G401.6 (cell line): ENCODE data around the gene RPGR.

Experiments used
- FAIRE-seq: peaks from 2 replicates; lab custom pipeline; 2012; peaks lifted over from hg19 to GRCh38; lab: Jason Lieb, UNC

Gene RPGR

GRCh38 chrX:38318606-38319005, 8.7 kb downstream of the RPGR start:
- no peak for FAIRE-seq

- no peak for FAIRE-seq
Measured at GRCh38 chrX:38318196-38318595, 9.1 kb downstream of the RPGR start.

GRCh38 chrX:38315186-38315585, 12.1 kb downstream of the RPGR start:
- no peak for FAIRE-seq

- no peak for FAIRE-seq
Measured at GRCh38 chrX:38313190-38313589, 14.1 kb downstream of the RPGR start.

- FAIRE-seq: no peak
Measured at GRCh38 chrX:38312436-38312835, 14.9 kb downstream of the RPGR start.

GRCh38 chrX:38311743-38312142, 15.6 kb downstream of the RPGR start:
- no peak for FAIRE-seq

DNA sequence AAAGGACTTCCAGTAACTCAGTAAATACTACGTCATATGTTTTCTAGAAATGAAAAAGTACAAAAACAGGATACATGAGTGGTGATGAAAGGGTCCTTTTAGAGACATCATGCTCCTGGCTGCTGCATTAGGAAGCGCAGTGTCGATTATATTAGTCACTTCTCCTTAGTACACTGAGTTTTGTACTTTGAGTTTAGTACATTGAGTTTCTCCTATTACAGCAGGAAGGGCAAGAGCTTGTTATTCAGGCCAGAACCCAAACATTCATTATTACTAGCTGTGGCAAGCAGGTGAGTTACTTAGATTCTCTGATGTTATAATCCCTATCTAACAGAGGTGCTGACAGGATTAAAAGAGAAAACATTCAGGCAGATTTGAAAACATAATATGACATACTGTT, 21.3 kb downstream of the RPGR start:
- FAIRE-seq: no peak

DNA sequence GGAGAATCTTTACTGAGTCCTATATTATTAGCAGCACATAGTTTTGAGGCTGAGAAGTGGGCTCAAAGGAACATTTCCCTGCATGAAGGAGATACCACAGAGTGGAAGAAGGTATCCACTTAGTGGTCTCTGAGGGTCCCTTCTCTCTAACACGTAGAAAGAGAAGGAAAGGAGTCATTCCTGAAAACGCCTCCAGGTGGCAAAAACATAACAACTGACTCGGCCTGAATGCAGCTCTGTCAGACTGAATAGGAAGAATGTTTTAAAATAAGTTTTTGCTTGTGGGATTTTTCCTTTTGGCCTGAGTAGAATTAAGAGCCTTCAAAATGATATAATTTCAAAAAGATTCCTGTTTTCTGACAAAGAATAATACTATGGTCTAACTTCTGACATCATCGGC, 23.3 kb downstream of the RPGR start:
- FAIRE-seq: no peak

GRCh38 chrX:38293741-38294140, 33.6 kb downstream of the RPGR start:
- FAIRE-seq: no peak

DNA sequence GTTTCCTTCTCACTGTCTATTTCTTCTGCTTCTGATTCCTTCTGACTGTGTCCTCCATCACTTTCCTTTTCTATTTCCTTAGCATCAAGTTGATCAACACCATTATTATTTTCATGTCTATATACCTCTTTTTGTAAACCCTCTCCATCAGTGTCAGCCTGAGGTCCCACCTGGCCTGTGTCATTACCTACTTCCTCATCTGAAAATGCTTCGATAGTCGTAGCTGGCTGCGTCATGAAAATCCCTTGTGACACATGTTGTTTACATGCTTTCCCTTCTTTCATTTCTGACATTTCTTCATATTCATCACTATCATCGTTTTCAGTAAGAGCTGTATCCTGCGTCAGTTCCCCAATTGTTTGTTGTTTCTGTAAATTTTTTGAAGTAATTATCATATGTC, 39.6 kb downstream of the RPGR start:
- no peak for FAIRE-seq

DNA sequence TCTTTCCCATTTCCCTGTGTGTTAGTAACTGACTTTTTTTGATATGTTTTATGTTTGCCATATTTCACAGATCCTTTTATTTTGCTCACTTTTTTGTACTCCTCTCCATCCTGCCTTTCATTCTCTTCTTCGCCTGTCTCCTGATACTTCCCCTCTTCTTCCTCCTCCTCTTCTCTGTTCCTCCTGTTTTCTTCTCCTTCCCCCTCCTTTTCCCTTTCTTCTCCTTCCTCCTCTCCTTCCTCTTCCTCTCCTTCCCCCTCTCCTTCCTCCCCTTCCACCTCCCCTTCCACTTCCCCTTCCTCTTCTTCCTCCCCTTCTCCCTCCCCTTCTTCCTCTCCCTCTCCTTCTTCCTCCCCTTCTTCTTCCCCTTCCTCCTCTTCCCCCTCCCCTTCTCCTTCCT, 41.7 kb downstream of the RPGR start:
- no peak for FAIRE-seq

- no peak for FAIRE-seq
Measured at GRCh38 chrX:38282049-38282448, 45.3 kb downstream of the RPGR start.

DNA sequence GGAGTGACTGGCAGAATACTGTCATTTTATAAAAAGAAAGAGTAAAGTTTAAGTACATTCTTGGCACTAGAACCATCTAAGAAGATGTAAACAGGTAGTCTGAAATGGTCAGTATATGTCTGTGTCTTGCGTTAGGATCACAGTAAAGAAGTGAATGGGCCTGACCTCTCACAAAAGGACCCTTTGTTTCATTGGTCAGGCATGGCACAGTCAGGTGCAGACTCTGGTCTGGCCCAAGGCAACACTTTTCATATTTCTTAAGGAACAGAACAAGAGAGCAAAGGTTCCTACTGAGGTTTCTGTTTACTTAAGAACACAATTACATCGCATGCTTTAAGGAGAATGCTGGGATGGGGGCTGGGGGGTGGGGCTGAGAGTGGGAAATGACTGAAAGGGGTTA, 48.1 kb downstream of the RPGR start:
- FAIRE-seq: no peak

GRCh38 chrX:38278682-38279081, 48.6 kb downstream of the RPGR start:
- no peak for FAIRE-seq

GRCh38 chrX:38277802-38278201, 49.5 kb downstream of the RPGR start:
- no peak for FAIRE-seq

DNA sequence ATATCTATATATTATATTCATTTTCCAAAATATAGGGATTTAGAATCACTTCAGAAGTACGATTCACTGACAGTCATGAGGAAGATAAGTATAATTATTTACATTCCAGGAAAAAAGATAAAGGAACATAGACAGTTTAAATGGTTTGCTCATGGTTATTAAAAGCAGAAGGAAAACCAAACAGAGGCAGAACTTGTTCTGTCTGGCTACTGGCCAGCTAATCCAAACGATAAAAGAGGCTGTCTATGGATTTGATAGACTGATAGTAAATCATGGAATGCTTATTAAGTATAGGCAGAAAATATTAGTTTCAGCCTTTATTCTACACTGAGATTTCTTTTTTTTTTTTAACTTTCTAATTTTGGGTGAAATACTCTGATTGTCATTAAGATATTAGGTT, 50.2 kb downstream of the RPGR start:
- no peak for FAIRE-seq

- FAIRE-seq: no peak
Measured at GRCh38 chrX:38276089-38276488, 51.2 kb downstream of the RPGR start.

DNA sequence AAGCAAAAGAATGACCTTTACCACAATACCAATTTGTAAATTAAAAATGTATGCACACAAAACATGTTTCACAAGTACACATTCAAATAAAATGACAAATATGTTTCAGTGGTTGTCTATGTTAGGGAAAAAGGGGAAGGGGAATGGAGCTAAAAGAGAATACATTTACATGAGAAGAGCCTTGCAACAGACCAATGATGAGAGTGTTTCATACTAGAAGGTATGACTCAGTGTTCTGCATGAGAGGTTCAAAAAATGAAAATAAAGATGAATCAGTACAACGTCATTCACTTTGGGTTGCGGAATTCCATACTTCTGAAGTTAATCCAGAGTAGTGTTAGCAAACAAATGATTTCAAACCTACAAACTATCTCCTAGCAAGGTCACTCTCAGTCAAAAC, 51.7 kb downstream of the RPGR start:
- no peak for FAIRE-seq

DNA sequence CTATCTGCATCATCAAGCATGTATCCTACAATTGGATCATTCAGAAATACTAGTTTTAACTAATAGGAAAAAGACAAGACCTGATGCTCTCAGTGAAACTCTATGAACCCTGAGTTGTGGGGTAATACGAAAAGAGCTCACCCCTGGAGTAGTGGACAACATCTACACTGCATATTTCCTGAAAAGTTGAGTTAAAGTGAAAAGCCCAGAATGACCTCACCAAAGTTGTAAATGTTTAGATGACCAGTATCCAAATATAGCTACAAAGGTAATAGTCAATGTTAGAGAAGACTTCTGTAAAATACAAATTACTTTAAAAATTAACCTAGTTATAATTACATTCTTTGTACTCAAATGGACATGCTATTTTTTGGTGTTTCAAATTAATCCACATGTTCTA, 53.9 kb downstream of the RPGR start:
- FAIRE-seq: no peak

DNA sequence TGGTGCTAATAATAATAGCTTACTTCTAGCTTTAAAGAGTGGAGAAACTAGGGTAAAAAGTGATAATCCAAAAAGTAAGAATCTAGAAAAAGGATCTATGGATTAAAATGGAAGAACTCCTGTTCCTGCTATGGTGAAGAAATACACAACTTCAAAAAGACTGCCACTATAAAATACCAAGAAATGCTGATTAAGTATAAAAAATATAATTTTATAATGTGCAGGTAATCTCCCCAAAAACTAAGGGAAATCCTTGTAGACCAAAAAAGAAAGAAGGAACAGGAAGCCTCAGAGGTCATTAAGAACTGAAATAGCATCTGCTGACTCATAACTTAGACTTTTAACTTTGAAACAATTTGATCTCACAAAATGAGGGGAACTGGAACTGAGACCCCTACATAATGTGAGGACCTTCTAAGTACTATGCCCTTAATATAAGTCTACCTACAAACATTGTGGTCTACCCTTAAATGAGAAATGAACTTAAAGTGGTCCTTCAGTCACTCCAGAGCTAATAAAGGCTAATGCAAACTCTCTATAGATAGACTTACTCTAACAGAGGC, 56.1 kb downstream of the RPGR start:
- FAIRE-seq: no peak

GRCh38 chrX:38268011-38268410, 59.3 kb downstream of the RPGR start:
- no peak for FAIRE-seq

GRCh38 chrX:38262715-38263620, 64.3 kb downstream of the RPGR start:
- FAIRE-seq: no peak

- no peak for FAIRE-seq
Measured at GRCh38 chrX:38260231-38260630, 67.1 kb downstream of the RPGR start.

GRCh38 chrX:38256019-38256418, 71.3 kb downstream of the RPGR start:
- FAIRE-seq: no peak
